HCT116 (cell line): ENCODE measurements around the gene TMEM260. TPM values are rescaled to one million over a fixed set of nuclear protein-coding genes. Genes with fewer than 3 reads are reported as not detected.
A peak's percentile ranks its signal among the peaks of the same experiment; 100 is the strongest.

Experiments used
- ATAC-seq: fragments of 200-7000 bp; cut with Tn5 transposase; 2 replicates; pipeline ENCODE4 v1.9.1; 2020; ENCODE audit warnings: mild to moderate bottlenecking, moderate library complexity
- Bru-seq: library from RNA; stranded (reverse); fragments of 400-500 nt; gene quantifications from one replicate; lab custom pipeline; 2021; lab: Mats Ljungman, UMichigan
- BruChase-seq, 2 experiments: library from RNA; stranded (reverse); fragments of 400-500 nt; gene quantifications; one replicate each; lab custom pipeline; 2021; lab: Mats Ljungman, UMichigan
- BruUV-seq: library from RNA; stranded (reverse); fragments of 400-500 nt; replicated peaks from 2 replicates; lab custom pipeline; 2021; lab: Mats Ljungman, UMichigan
- CTCF ChIA-PET: fragments of 300-600 bp; sonication (Branson Sonifier 250); formaldehyde crosslinking; loops from one replicate; lab custom pipeline; 2021; ENCODE audit warnings: antibody characterized with exemption; lab: Charles Lee
- POLR2A ChIA-PET: fragments of 300-600, 350-600 bp; sonication (Branson Sonifier 250); formaldehyde crosslinking; loops from one replicate; lab custom pipeline; 2021; ENCODE audit warnings: antibody characterized with exemption; lab: Charles Lee
- RAD21 ChIA-PET, 2 experiments: fragments of 300-600 bp; sonication (Branson Sonifier 250); formaldehyde crosslinking; loops; one replicate each; lab custom pipeline; 2023; ENCODE audit warnings: low total read pairs in 2 of 2; ENCODE audit not compliant: uncharacterized antibody in 2 of 2, unreplicated experiment in 2 of 2, low non-redundant PET in 1 of 2; lab: Charles Lee
- DNase-seq: peaks from one replicate; pipeline ENCODE4 v3.0.0-alpha.2; 2010; ENCODE audit warnings: low read depth, low spot score
- H2AFZ ChIP-seq: fragments of 200-600 bp; shearing (Covaris generic), sonication (generic); 2 replicates; pipeline ENCODE4 v1.6.1; 2017; ENCODE audit warnings: low read depth, mixed run types, mixed read lengths, antibody characterized with exemption, low read length; ENCODE audit not compliant: poor library complexity, severe bottlenecking
- H3K27ac ChIP-seq: 2 replicates; pipeline ENCODE4 v1.5.1; 2012; ENCODE audit warnings: low read depth, low read length
- H3K27me3 ChIP-seq: fragments of 200-600 bp; sonication (generic); 2 replicates; pipeline ENCODE4 v1.6.1; 2016; ENCODE audit warnings: mixed run types, low read length, mixed read lengths; ENCODE audit not compliant: insufficient read depth
- H3K36me3 ChIP-seq, 2 experiments: fragments of 200-500 bp in 1 of 2; fragments of 200-600 bp in 1 of 2; sonication (Bioruptor generic) in 1 of 2; sonication (generic) in 1 of 2; 2 replicates each; pipeline versions ENCODE4 v1.5.1 to v1.6.1; 2014 to 2016; ENCODE audit warnings: low read length in 2 of 2, inconsistent platforms in 1 of 2, mixed read lengths in 1 of 2, mixed run types in 1 of 2; ENCODE audit not compliant: insufficient read depth in 2 of 2, control insufficient read depth in 1 of 2
- H3K4me1 ChIP-seq, 2 experiments: fragments of 200-600 bp in 1 of 2; sonication (generic) in 1 of 2; 2 replicates each; pipeline versions ENCODE4 v1.5.1 to v1.6.1; 2012 to 2017; ENCODE audit warnings: low read length in 2 of 2, inconsistent platforms in 1 of 2, mild to moderate bottlenecking in 1 of 2, mixed read lengths in 1 of 2, mixed run types in 1 of 2, moderate library complexity in 1 of 2; ENCODE audit not compliant: insufficient read depth in 2 of 2, control insufficient read depth in 1 of 2
- H3K4me2 ChIP-seq: fragments of 200-600 bp; sonication (generic); 2 replicates; pipeline ENCODE4 v1.6.1; 2017; ENCODE audit warnings: mixed run types, low read length, mixed read lengths
- H3K4me3 ChIP-seq, 2 experiments: fragments of 200-600 bp in 1 of 2; sonication (generic) in 1 of 2; replicated peaks in 1 of 2; 2 replicates each; pipeline ENCODE4 v1.5.1; 2011 to 2016; ENCODE audit warnings: low read length in 2 of 2, control low read depth in 1 of 2, low read depth in 1 of 2, mild to moderate bottlenecking in 1 of 2, mixed read lengths in 1 of 2, mixed run types in 1 of 2
- H3K79me2 ChIP-seq: fragments of 200-600 bp; sonication (generic); 2 replicates; pipeline ENCODE4 v1.6.1; 2017; ENCODE audit warnings: mild to moderate bottlenecking, mixed run types, low read length, moderate library complexity, mixed read lengths; ENCODE audit not compliant: insufficient read depth
- H3K9ac ChIP-seq: fragments of 200-600 bp; sonication (generic); 2 replicates; pipeline ENCODE4 v1.6.1; 2016; ENCODE audit warnings: low read length, mixed read lengths
- H3K9me2 ChIP-seq: fragments of 200-600 bp; sonication (generic), shearing (Covaris generic); 2 replicates; pipeline ENCODE4 v1.6.1; 2017; ENCODE audit warnings: mixed run types, mild to moderate bottlenecking, moderate library complexity; ENCODE audit not compliant: insufficient read depth
- H3K9me3 ChIP-seq, 2 experiments: fragments of 200-500 bp in 1 of 2; fragments of 200-600 bp in 1 of 2; sonication (Bioruptor generic) in 1 of 2; sonication (generic) in 1 of 2; 2 replicates each; pipeline ENCODE4 v1.6.1; 2014 to 2017; ENCODE audit warnings: low read length in 2 of 2, mixed read lengths in 2 of 2, inconsistent platforms in 1 of 2, low read depth in 1 of 2, mild to moderate bottlenecking in 1 of 2, mixed run types in 1 of 2, moderate library complexity in 1 of 2; ENCODE audit not compliant: control insufficient read depth in 1 of 2, insufficient read depth in 1 of 2
- H4K20me1 ChIP-seq: fragments of 200-600 bp; sonication (generic), shearing (Covaris generic); 2 replicates; pipeline ENCODE4 v1.6.1; 2017; ENCODE audit warnings: mixed run types, mild to moderate bottlenecking, moderate library complexity; ENCODE audit not compliant: insufficient read depth
- ATF3 ChIP-seq: IDR thresholded peaks from 2 replicates; pipeline ENCODE4 v1.6.1; 2012
- CBX3 ChIP-seq: IDR thresholded peaks from 2 replicates; pipeline ENCODE4 v1.6.1; 2012; ENCODE audit warnings: low read depth
- CEBPB ChIP-seq: IDR thresholded peaks from 2 replicates; pipeline ENCODE4 v1.6.1; 2012; ENCODE audit warnings: low read depth
- CTCF ChIP-seq, 3 experiments: fragments of 200-600 bp in 1 of 3; sonication (generic) in 1 of 3; IDR thresholded peaks in 2 of 3; conservative IDR thresholded peaks in 1 of 3; 2 replicates each; pipeline ENCODE4 v1.5.1; 2012 to 2017; ENCODE audit warnings: low read depth in 2 of 3, low read length in 2 of 3, antibody characterized with exemption in 1 of 3, borderline replicate concordance in 1 of 3, control low read depth in 1 of 3, mild to moderate bottlenecking in 1 of 3, mixed read lengths in 1 of 3, mixed run types in 1 of 3, moderate library complexity in 1 of 3; ENCODE audit not compliant: insufficient read depth in 1 of 3
- ELF1 ChIP-seq: IDR thresholded peaks from 2 replicates; pipeline ENCODE4 v1.6.1; 2012; ENCODE audit warnings: low read depth, borderline replicate concordance
- EZH2 ChIP-seq: fragments of 200-600 bp; sonication (generic); IDR thresholded peaks from 2 replicates; pipeline ENCODE4 v1.6.1; 2017; ENCODE audit warnings: antibody characterized with exemption, mixed run types
- EZH2phosphoT487 ChIP-seq: fragments of 200-600 bp; IDR thresholded peaks from 2 replicates; pipeline ENCODE4 v1.6.1; 2018; ENCODE audit warnings: antibody characterized with exemption, borderline replicate concordance
- FOSL1 ChIP-seq: IDR thresholded peaks from 2 replicates; pipeline ENCODE4 v1.6.1; 2012; ENCODE audit warnings: low read depth
- JUND ChIP-seq: IDR thresholded peaks from 2 replicates; pipeline ENCODE4 v1.6.1; 2012
- MAX ChIP-seq: IDR thresholded peaks from 2 replicates; pipeline ENCODE4 v1.6.1; 2012
- POLR2A ChIP-seq: IDR thresholded peaks from 2 replicates; pipeline ENCODE4 v1.7.0; 2011; ENCODE audit warnings: borderline replicate concordance; ENCODE audit not compliant: insufficient read depth, insufficient read length; ENCODE audit errors: extremely low read depth
- POLR2AphosphoS5 ChIP-seq: IDR thresholded peaks from 2 replicates; pipeline ENCODE4 v1.6.1; 2011; ENCODE audit warnings: mild to moderate bottlenecking, low read depth, low read length, moderate library complexity
- RAD21 ChIP-seq: IDR thresholded peaks from 2 replicates; pipeline ENCODE4 v1.6.1; 2012; ENCODE audit warnings: low read depth, mild to moderate bottlenecking
- SIN3A ChIP-seq: IDR thresholded peaks from 2 replicates; pipeline ENCODE4 v1.6.1; 2012; ENCODE audit warnings: low read depth
- SP1 ChIP-seq: IDR thresholded peaks from 2 replicates; pipeline ENCODE4 v1.6.1; 2012; ENCODE audit warnings: low read depth
- SRF ChIP-seq: IDR thresholded peaks from 2 replicates; pipeline ENCODE4 v1.6.1; 2012; ENCODE audit warnings: low read depth
- TCF7L2 ChIP-seq: IDR thresholded peaks from 2 replicates; pipeline ENCODE4 v1.7.0; 2011; ENCODE audit warnings: borderline replicate concordance, inconsistent platforms; ENCODE audit not compliant: insufficient read depth, insufficient read length; ENCODE audit errors: extremely low read depth
- YY1 ChIP-seq: IDR thresholded peaks from 2 replicates; pipeline ENCODE4 v1.6.1; 2011; ENCODE audit warnings: low read length, low read depth, moderate library complexity, mild to moderate bottlenecking; ENCODE audit not compliant: insufficient replicate concordance; ENCODE audit errors: extremely low read depth
- ZBTB33 ChIP-seq: IDR thresholded peaks from 2 replicates; pipeline ENCODE4 v1.6.1; 2011; ENCODE audit warnings: mild to moderate bottlenecking, low read length, moderate library complexity; ENCODE audit not compliant: insufficient replicate concordance; ENCODE audit errors: extremely low read depth
- ZFX ChIP-seq: fragments of 450-650 bp; IDR thresholded peaks from 2 replicates; pipeline ENCODE4 v1.6.1; 2017
- ZNF274 ChIP-seq: fragments of 200-500 bp; sonication (Bioruptor generic); IDR thresholded peaks from 2 replicates; pipeline ENCODE4 v1.6.1; 2014; ENCODE audit warnings: mild to moderate bottlenecking, low read depth, low read length, inconsistent platforms
- intact Hi-C: fragments of 100-400 bp; cut with micrococcal nuclease; formaldehyde crosslinking; loops from 2 replicates; pipeline ENCODE4 v1.10.0; 2022
- long read RNA-seq: library from polyadenylated mRNA; unstranded; transcript quantifications from one replicate; pipeline ENCODE4 v2.0.0, GENCODE V29; 2021; ENCODE audit not compliant: unreplicated experiment
- polyA plus RNA-seq: library from polyadenylated mRNA; unstranded; fragments of >200 nt; gene quantifications from 2 replicates; pipeline ENCODE4 v1.2.1, GENCODE V29; 2012; ENCODE audit warnings: missing spikeins
- total RNA-seq: library from RNA; stranded (reverse); gene quantifications from one replicate; pipeline ENCODE4 v1.2.1, GENCODE V29; 2021; ENCODE audit not compliant: unreplicated experiment

TMEM260 gene
- total RNA-seq: 12.5 TPM
- polyA plus RNA-seq: 3.8 and 4.1 TPM in 2 replicates
- percentile 77 among the genes with signal in this experiment for Bru-seq, nascent RNA
- percentile 59 among the genes with signal in this experiment for BruChase-seq, experiment 1, labeled RNA remaining after a 6-hour chase
- BruChase-seq, experiment 2, labeled RNA remaining after a 2-hour chase: percentile 71 among the genes with signal in this experiment
- long read RNA-seq, full-length matches to known transcripts: 7 of 21 reads
- long read RNA-seq, partial matches to known transcripts: 5 of 21 reads
- long read RNA-seq, other reads (novel, unspliced or antisense): 9 of 21 reads

GRCh38 chr14:56579345-56580220, at the start of gene TMEM260:
TSS of gene TMEM260 (plus strand) at chr14:56579798. CDS start at chr14:56579915, 117 bp downstream.
- H3K9me3 ChIP-seq: no peaks in the 10 kb centered on the region
- no TSS peak for BruUV-seq
- peaks cover 10 to 15% of the 10 kb centered on the region in 2 experiments for H3K4me1 ChIP-seq
- no peaks in the 10 kb centered on the region for H3K9me2 ChIP-seq
- ChIA-PET CTCF (interaction anchor here (0.8 to 1.0 kb wide), 2 partner anchors 12 to 89 kb away, joined by 4 to 5 read pairs; no protein-coding TSS in a partner anchor), RAD21 (no interaction called here), POLR2A (interaction anchor here (0.7 to 1.0 kb wide), 6 partner anchors 8 to 111 kb away, joined by 3 to 5 read pairs (median 4); no protein-coding TSS in a partner anchor)
- H3K4me2 ChIP-seq: peak within 1 kb of the TSS; percentile 94
- H3K27ac ChIP-seq: peak within 1 kb of the TSS; percentile 50
- H3K9ac ChIP-seq: peak within 1 kb of the TSS; percentile 88
- peak; percentile 22 to 88 (median 82); a peak in 5 of 6 replicates for TF ChIP-seq CTCF (IDR thresholded peaks at IDR 0.05 in 2 of 3, conservative IDR thresholded peaks at IDR 0.05 in 1 of 3; ENCODE audit: borderline replicate concordance in 1 of 3, insufficient read depth in 1 of 3, low read depth in 2 of 3, low read length in 2 of 3)
- TF ChIP-seq EZH2: no peak
- TF ChIP-seq ZFX: peak; percentile 58
- TF ChIP-seq CEBPB: no peak
- TF ChIP-seq CBX3: no peak
- peak; percentile 86 for TF ChIP-seq POLR2AphosphoS5
- peak; percentile 34 for TF ChIP-seq MAX
- 0 out of 2 replicates have a peak, but pooled peaks have one; percentile 51 for TF ChIP-seq SIN3A
- TF ChIP-seq SP1: peak; percentile 79
- TF ChIP-seq TCF7L2: peak; percentile 83
- TF ChIP-seq JUND: peak; percentile 69; the same call in 1 of the 2 replicates
- TF ChIP-seq SRF: no peak
- no peak for TF ChIP-seq RAD21
- peak; percentile 94 for TF ChIP-seq ELF1
- no peak for TF ChIP-seq POLR2A
- no peak for TF ChIP-seq ZNF274
- no peak for TF ChIP-seq EZH2phosphoT487
- no peak for TF ChIP-seq YY1
- no peak for TF ChIP-seq ATF3
- no peak for TF ChIP-seq FOSL1
- TF ChIP-seq ZBTB33: no peak
- H3K36me3 ChIP-seq: no peaks in the 10 kb centered on the region
- ATAC-seq (peak; percentile 91), DNase-seq (peak; percentile 85)
- H3K4me3 ChIP-seq: peak within 1 kb of the TSS; percentile 88 to 97
- peak within 1 kb of the TSS; percentile 56 for H2AFZ ChIP-seq
- H3K27me3 ChIP-seq: no peaks in the 10 kb centered on the region
- intact Hi-C loops: no loop called here
- no peaks in the 10 kb centered on the region for H4K20me1 ChIP-seq
- peaks cover 44% of the 10 kb centered on the region for H3K79me2 ChIP-seq
